OCI-LY1 (cell line): Measurements from ENCODE around the gene MMP24OS.

Experiments used
- EZH2 ChIP-seq: fragments of 200-600 bp; sonication (generic), shearing (Covaris generic); IDR thresholded peaks from 2 replicates; pipeline ENCODE4 v1.8.0; 2017; ENCODE audit warnings: borderline replicate concordance, mixed run types, mild to moderate bottlenecking, antibody characterized with exemption, low read length, moderate library complexity, mixed read lengths
- TF ChIP-seq, protein P1 (sequence below): fragments of 200-600 bp; sonication (generic), shearing (Covaris generic); IDR thresholded peaks from 2 replicates; pipeline ENCODE4 v1.5.1; 2017; ENCODE audit warnings: mild to moderate bottlenecking, antibody characterized with exemption, low read length, moderate library complexity, mixed read lengths

DNA sequence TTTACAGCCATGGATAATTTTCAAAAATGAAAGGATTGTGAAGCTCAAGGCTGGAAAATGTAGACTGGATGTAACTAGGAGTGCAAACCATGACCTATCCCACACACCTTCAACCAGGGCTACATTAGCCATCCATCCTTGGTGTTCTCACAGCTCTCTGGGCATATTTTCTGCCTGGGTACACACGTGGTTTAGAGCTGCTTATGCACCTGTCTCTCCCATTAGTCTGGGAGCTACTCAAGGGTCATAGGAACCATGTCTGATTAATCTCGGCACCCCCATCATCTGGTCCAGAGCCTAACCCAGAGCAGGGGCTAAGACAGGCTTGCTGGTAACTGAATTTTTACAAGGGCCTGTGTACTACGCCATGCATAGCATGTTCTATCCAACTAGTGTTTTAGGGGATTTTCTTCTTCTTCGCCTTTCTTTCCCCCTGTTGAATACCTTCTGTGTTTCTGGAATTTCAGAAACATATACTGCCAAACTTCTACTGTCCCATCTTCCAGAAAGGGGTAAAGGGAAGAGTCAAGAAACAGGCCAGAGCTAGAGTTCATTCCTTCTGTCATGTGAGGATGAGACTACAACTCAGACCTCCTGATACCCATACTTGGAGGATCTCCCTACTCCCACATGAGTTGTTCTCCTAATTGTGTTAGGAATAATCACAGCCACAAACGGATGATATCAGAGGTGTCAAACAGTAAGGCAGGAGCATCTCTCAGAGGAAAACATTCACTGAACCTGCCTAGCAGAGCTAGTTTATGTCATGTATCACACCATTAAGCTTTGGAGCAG, 39.7 kb upstream of the MMP24OS start:
- TF ChIP-seq, protein P1, sequence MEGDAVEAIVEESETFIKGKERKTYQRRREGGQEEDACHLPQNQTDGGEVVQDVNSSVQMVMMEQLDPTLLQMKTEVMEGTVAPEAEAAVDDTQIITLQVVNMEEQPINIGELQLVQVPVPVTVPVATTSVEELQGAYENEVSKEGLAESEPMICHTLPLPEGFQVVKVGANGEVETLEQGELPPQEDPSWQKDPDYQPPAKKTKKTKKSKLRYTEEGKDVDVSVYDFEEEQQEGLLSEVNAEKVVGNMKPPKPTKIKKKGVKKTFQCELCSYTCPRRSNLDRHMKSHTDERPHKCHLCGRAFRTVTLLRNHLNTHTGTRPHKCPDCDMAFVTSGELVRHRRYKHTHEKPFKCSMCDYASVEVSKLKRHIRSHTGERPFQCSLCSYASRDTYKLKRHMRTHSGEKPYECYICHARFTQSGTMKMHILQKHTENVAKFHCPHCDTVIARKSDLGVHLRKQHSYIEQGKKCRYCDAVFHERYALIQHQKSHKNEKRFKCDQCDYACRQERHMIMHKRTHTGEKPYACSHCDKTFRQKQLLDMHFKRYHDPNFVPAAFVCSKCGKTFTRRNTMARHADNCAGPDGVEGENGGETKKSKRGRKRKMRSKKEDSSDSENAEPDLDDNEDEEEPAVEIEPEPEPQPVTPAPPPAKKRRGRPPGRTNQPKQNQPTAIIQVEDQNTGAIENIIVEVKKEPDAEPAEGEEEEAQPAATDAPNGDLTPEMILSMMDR, result no peak
- TF ChIP-seq EZH2, result no peak
